A549 (cell line): ENCODE measurements around the gene GALNT16. TPM values are rescaled to one million over a fixed set of nuclear protein-coding genes. Genes with fewer than 3 reads are reported as not detected.

ENCODE experiments used
- ATAC-seq, 2 experiments: fragments of 200-7000 bp in 1 of 2; fragments of >200 bp in 1 of 2; cut with Nextera tagmentation in 1 of 2; cut with Tn5 transposase in 1 of 2; 3 replicates each; pipeline versions ENCODE4 v1.8.0 to v1.9.1; 2018 to 2020; ENCODE audit warnings: mild to moderate bottlenecking in 1 of 2, moderate library complexity in 1 of 2
- CTCF ChIA-PET: fragments of 300-600 bp; sonication (Branson Sonifier 250); formaldehyde crosslinking; extraction: SDS; loops from one replicate; lab custom pipeline; 2021; ENCODE audit warnings: antibody characterized with exemption, inconsistent platforms; lab: Yijun Ruan, JAX
- POLR2A ChIA-PET: fragments of 350-600 bp; formaldehyde crosslinking; extraction: SDS; loops from one replicate; lab custom pipeline; 2021; ENCODE audit warnings: antibody characterized with exemption, inconsistent platforms; lab: Yijun Ruan, JAX
- DNase-seq, 2 experiments: peaks; one replicate each; pipeline versions ENCODE4 v3.0.0 to v3.0.0-alpha.2; 2011 to 2016; ENCODE audit warnings: low read depth in 1 of 2, low spot score in 1 of 2
- FAIRE-seq: peaks from 2 replicates; lab custom pipeline; 2011; peaks lifted over from hg19 to GRCh38; lab: Jason Lieb, UNC
- H3K27ac ChIP-seq, 2 experiments: fragments of >200 bp; sonication (Bioruptor Twin); formaldehyde crosslinking; 3 replicates each; pipeline ENCODE4 v1.5.1; 2016 to 2017
- H3K4me1 ChIP-seq: fragments of >200 bp; sonication (Bioruptor Twin); formaldehyde crosslinking; 3 replicates; pipeline ENCODE4 v1.6.1; 2016
- H3K4me2 ChIP-seq: fragments of >200 bp; sonication (Bioruptor Twin); formaldehyde crosslinking; 3 replicates; pipeline ENCODE4 v1.6.1; 2016
- H3K4me3 ChIP-seq: fragments of >200 bp; sonication (Bioruptor Twin); formaldehyde crosslinking; 3 replicates; pipeline ENCODE4 v1.5.1; 2016
- H3K9me3 ChIP-seq: fragments of >200 bp; sonication (Bioruptor Twin); formaldehyde crosslinking; 3 replicates; pipeline ENCODE4 v1.6.1; 2016
- BHLHE40 ChIP-seq: IDR thresholded peaks from 2 replicates; pipeline ENCODE4 v1.6.1; 2012; ENCODE audit warnings: low read depth, low read length, inconsistent platforms
- CTCF ChIP-seq: fragments of >200 bp; sonication (Bioruptor Twin); formaldehyde crosslinking; IDR thresholded peaks from 3 replicates; pipeline ENCODE4 v1.5.1; 2016
- EHF ChIP-seq: fragments of 250-450 bp; sonication (Bioruptor Pico); IDR thresholded peaks from 2 replicates; pipeline ENCODE4 v1.5.0; 2020; ENCODE audit warnings: mild to moderate bottlenecking
- ELK1 ChIP-seq: fragments of 150-350 bp; IDR thresholded peaks from 2 replicates; pipeline ENCODE4 v1.6.1; 2014; ENCODE audit warnings: low read depth, mild to moderate bottlenecking, low read length
- FOSB ChIP-seq: fragments of 250-450 bp; sonication (Bioruptor Pico); IDR thresholded peaks from 2 replicates; pipeline ENCODE4 v1.5.0; 2020; ENCODE audit warnings: mild to moderate bottlenecking, moderate library complexity
- HES2 ChIP-seq: fragments of >200 bp; sonication (Bioruptor Twin); formaldehyde crosslinking; IDR thresholded peaks from 2 replicates; pipeline ENCODE4 v1.6.1; 2016
- HEYL ChIP-seq: fragments of 250-450 bp; sonication (Bioruptor Pico); IDR thresholded peaks from 2 replicates; pipeline ENCODE4 v1.8.0; 2021; ENCODE audit warnings: mild to moderate bottlenecking, moderate library complexity
- HMGXB4 ChIP-seq: fragments of 250-450 bp; sonication (Bioruptor Pico); IDR thresholded peaks from 2 replicates; pipeline ENCODE4 v1.5.0; 2021; ENCODE audit warnings: mild to moderate bottlenecking, moderate library complexity, borderline replicate concordance
- HOXA7 ChIP-seq: fragments of 250-450 bp; sonication (Bioruptor Pico); IDR thresholded peaks from 2 replicates; pipeline ENCODE4 v1.5.0; 2020; ENCODE audit warnings: mild to moderate bottlenecking, moderate library complexity
- HOXB13 ChIP-seq: fragments of 250-450 bp; sonication (Bioruptor Pico); IDR thresholded peaks from 2 replicates; pipeline ENCODE4 v1.5.0; 2020; ENCODE audit warnings: low read depth, mild to moderate bottlenecking, moderate library complexity
- HOXB5 ChIP-seq: fragments of 250-450 bp; sonication (Bioruptor Pico); IDR thresholded peaks from 2 replicates; pipeline ENCODE4 v1.5.0; 2020; ENCODE audit warnings: mild to moderate bottlenecking, moderate library complexity
- KDM1A ChIP-seq: fragments of 200-600 bp; sonication (generic); IDR thresholded peaks from 2 replicates; pipeline ENCODE4 v1.6.1; 2016; ENCODE audit warnings: low read depth, mild to moderate bottlenecking
- NFE2L2 ChIP-seq: fragments of 150-350 bp; conservative IDR thresholded peaks from 2 replicates; pipeline ENCODE4 v1.6.1; 2014; ENCODE audit warnings: low read length
- NR3C1 ChIP-seq: fragments of >200 bp; sonication (Bioruptor Twin); formaldehyde crosslinking; IDR thresholded peaks from 3 replicates; pipeline ENCODE4 v1.6.1; 2017
- RAD21 ChIP-seq, 2 experiments: fragments of >200 bp in 1 of 2; sonication (Bioruptor Twin) in 1 of 2; formaldehyde crosslinking in 1 of 2; IDR thresholded peaks in 1 of 2; conservative IDR thresholded peaks in 1 of 2; 2 replicates in 1 of 2; 3 replicates in 1 of 2; pipeline ENCODE4 v1.6.1; 2012 to 2018; ENCODE audit warnings: inconsistent platforms in 1 of 2
- RARB ChIP-seq: fragments of 250-450 bp; sonication (Bioruptor Pico); IDR thresholded peaks from 2 replicates; pipeline ENCODE4 v1.8.0; 2021; ENCODE audit warnings: mild to moderate bottlenecking, moderate library complexity
- RFX5 ChIP-seq: fragments of 450-650 bp; IDR thresholded peaks from 2 replicates; pipeline ENCODE4 v1.7.1; 2014; ENCODE audit warnings: antibody characterized with exemption, mild to moderate bottlenecking, moderate library complexity
- ZC3H11A ChIP-seq: fragments of 450-650 bp; IDR thresholded peaks from 2 replicates; pipeline ENCODE4 v1.6.1; 2014; ENCODE audit warnings: antibody characterized with exemption, mild to moderate bottlenecking
- ZFP36 ChIP-seq: fragments of 450-650 bp; IDR thresholded peaks from 2 replicates; pipeline ENCODE4 v1.6.1; 2014; ENCODE audit warnings: borderline replicate concordance; ENCODE audit not compliant: partially characterized antibody
- ZSCAN20 ChIP-seq: fragments of 250-450 bp; sonication (Bioruptor Pico); IDR thresholded peaks from 2 replicates; pipeline ENCODE4 v1.8.0; 2022; ENCODE audit warnings: mild to moderate bottlenecking, moderate library complexity
- WGBS: methylation state at CpG from one replicate; pipeline ENCODE4 v1.1.6; 2017; ENCODE audit errors: missing lambda C conversion rate; 5-methylcytosine and 5-hydroxymethylcytosine counted together
- polyA plus RNA-seq, 4 experiments: library from polyadenylated mRNA; depleted of rRNA in 3 of 4; stranded (reverse); fragments of >200 nt; fragmentation: RNase III in 1 of 4; extraction: RNeasy Plus Mini Kit Qiagen cat#74134 plus additional on column Dnase treatment in 1 of 4; gene quantifications; 2 replicates in 3 of 4; 3 replicates in 1 of 4; pipeline ENCODE4 v1.2.3, GENCODE V29; 2011 to 2017
- TF ChIP-seq, protein P1 (sequence below): IDR thresholded peaks from 2 replicates; pipeline ENCODE4 v1.6.1; 2012; ENCODE audit warnings: low read depth, borderline replicate concordance
- TF ChIP-seq, protein P2 (sequence below): fragments of 200-600 bp; sonication (generic); IDR thresholded peaks from 2 replicates; pipeline ENCODE4 v1.6.1; 2016; ENCODE audit warnings: antibody characterized with exemption, mild to moderate bottlenecking, moderate library complexity

GALNT16 gene
- polyA plus RNA-seq, 2 of the 4 experiments (the other 2 are of a cell fraction) = 2.8 to 3.4 TPM

DNA sequence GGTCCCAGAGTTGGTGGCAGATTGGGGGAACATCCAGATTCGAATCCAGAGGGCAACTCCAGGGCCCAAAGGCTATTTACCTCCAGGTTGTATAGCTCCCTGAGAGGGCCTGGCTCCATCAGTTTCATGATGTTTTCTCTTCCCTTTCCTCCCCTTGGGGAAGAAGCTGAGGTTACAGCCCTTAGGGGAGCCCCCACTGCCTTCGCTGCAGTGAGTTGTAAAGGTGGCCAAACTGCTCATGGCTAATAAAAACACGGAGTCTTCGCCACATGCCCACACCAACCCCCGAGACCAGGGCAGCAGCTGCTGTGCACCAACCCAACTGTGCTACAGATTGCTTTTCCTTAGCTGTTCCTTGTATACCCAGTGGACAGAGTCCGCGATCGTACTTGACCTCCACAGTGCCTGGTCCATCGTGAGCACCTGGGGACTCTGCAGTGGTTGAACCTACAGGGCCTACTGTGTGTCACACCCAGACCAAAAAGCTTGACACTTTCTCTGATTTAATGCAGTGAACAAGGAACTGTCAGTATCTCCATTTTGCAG, 20.9 kb downstream of the GALNT16 start:
- Histone ChIP-seq H3K9me3 (no peaks in the 10 kb centered on the region), H3K4me3 (no peak overlapping the region), H3K4me2 (no peak overlapping the region), H3K4me1 (no peaks in the 10 kb centered on the region), H3K27ac (no peak overlapping the region)
- ChIA-PET POLR2A (no interaction called here), CTCF (interaction anchor here (0.6 to 3.7 kb wide), 5 partner anchors 14 to 223 kb away, joined by 3 to 15 read pairs (median 4); partner anchors contain the start of gene GALNT16)
- ATAC-seq (no peak), FAIRE-seq (no peak), DNase-seq (no peak)
- TF ChIP-seq HES2 (no peak), RARB (no peak), RFX5 (no peak), HMGXB4 (CRISPR knock-in tag) (no peak), HOXA7 (no peak), RAD21 (conservative IDR thresholded peaks at IDR 0.05 in 1 of 2, IDR thresholded peaks at IDR 0.05 in 1 of 2) (no peak), HOXB5 (CRISPR knock-in tag) (no peak), EHF (CRISPR knock-in tag) (no peak), ZFP36 (no peak), ZC3H11A (no peak), ELK1 (no peak), BHLHE40 (no peak), KDM1A (no peak), HEYL (no peak), NFE2L2 (no peak), CTCF (no peak)
- TF ChIP-seq, protein P1, sequence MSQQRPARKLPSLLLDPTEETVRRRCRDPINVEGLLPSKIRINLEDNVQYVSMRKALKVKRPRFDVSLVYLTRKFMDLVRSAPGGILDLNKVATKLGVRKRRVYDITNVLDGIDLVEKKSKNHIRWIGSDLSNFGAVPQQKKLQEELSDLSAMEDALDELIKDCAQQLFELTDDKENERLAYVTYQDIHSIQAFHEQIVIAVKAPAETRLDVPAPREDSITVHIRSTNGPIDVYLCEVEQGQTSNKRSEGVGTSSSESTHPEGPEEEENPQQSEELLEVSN = no peak
- WGBS = 71% methylated on average over 9 of the region's 9 CpGs

DNA sequence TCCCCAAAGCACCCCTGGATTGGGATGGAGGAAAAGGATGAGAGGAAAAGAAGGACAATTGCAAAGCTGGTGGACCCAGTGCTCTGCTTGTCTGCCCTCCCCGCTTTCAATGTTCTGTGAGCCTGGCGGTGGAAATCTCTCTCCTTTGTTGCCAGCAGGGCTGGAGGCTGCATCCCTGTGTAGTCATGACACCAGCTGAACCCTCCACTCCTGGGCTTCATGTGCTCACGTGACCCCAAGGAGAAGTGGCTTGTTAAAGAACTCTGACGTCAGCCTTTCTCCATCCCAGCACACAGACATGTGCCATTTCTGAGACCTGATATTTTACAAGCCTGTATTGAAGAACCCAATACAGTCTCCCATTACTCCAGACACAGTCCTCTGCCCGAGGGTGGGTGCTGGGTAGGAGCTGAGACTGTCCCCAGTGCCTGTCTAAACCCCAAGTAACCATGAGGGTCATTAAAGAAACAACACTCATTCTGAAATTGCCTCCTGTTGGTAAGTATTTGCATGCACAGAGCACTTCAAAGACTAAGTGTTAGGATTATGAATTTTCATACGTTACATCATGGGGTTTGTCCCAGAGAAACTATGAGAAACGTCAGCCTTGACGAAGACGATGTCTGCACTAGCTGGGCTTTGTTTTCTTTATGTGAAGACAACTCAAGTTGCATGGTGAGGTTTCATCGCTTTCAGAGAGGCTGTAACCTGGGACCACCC, 21.7 kb downstream of the GALNT16 start:
- no peaks in the 10 kb centered on the region for H3K4me1 ChIP-seq
- CTCF ChIA-PET = interaction anchor here (0.6 to 3.7 kb wide), 5 partner anchors 15 to 222 kb away, joined by 3 to 15 read pairs (median 4); partner anchors contain the start of gene GALNT16
- 72% methylated on average over 10 of the region's 10 CpGs for WGBS
- POLR2A ChIA-PET = no interaction called here
- H3K9me3 ChIP-seq = no peaks in the 10 kb centered on the region
- H3K4me2 ChIP-seq = no peak overlapping the region
- DNase-seq (no peak), FAIRE-seq (no peak), ATAC-seq (peak; percentile 27 to 32; a peak in 2 of 6 replicates)
- H3K4me3 ChIP-seq = no peak overlapping the region
- no peak for TF ChIP-seq ZSCAN20 (CRISPR knock-in tag)
- no peak for TF ChIP-seq HOXB13 (CRISPR knock-in tag)
- TF ChIP-seq, protein P2, sequence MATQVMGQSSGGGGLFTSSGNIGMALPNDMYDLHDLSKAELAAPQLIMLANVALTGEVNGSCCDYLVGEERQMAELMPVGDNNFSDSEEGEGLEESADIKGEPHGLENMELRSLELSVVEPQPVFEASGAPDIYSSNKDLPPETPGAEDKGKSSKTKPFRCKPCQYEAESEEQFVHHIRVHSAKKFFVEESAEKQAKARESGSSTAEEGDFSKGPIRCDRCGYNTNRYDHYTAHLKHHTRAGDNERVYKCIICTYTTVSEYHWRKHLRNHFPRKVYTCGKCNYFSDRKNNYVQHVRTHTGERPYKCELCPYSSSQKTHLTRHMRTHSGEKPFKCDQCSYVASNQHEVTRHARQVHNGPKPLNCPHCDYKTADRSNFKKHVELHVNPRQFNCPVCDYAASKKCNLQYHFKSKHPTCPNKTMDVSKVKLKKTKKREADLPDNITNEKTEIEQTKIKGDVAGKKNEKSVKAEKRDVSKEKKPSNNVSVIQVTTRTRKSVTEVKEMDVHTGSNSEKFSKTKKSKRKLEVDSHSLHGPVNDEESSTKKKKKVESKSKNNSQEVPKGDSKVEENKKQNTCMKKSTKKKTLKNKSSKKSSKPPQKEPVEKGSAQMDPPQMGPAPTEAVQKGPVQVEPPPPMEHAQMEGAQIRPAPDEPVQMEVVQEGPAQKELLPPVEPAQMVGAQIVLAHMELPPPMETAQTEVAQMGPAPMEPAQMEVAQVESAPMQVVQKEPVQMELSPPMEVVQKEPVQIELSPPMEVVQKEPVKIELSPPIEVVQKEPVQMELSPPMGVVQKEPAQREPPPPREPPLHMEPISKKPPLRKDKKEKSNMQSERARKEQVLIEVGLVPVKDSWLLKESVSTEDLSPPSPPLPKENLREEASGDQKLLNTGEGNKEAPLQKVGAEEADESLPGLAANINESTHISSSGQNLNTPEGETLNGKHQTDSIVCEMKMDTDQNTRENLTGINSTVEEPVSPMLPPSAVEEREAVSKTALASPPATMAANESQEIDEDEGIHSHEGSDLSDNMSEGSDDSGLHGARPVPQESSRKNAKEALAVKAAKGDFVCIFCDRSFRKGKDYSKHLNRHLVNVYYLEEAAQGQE = no peak
- no peak for TF ChIP-seq FOSB (CRISPR knock-in tag)
- no peak for TF ChIP-seq NR3C1
- no peak overlapping the region for H3K27ac ChIP-seq
